ENCODE data around the gene POU4F1. TPM values are rescaled to one million over a fixed set of nuclear protein-coding genes. Genes with fewer than 3 reads are reported as not detected.

Gene POU4F1
- total RNA-seq, 6 experiments from 2014 or later = 0.07 to 0.25 (median 0.19) TPM; not detected in 3

DNA sequence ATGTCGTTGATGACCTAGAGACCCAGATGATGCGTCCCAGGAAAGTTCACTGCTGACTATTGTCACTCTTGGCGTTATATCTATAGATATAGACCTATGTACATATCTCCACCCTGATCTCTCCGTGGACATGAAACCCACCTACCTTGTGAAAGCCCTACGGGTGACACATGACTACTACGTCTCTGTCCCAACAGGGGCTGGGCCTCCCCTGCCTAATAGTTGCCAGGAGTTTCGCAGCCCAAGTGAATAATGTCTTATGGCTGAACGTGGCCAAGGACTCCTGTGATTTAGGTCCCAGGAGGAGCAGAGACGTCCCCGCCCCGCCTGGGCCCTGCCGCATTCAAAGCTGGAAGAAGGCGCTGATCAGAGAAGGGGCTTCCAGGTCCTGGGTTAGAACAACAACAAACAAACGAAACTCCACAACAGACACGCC, 4.9 kb upstream of the POU4F1 start:
- 13% methylated on average over 8 of the region's 15 CpGs for WGBS (ENCODE audit: insufficient coverage, low coverage, low lambda C conversion rate, missing lambda C conversion rate)
- Histone ChIP-seq H3K27me3 (peaks cover 5 to 54% of the 10 kb centered on the region in 2 donors), H3K4me1 (peaks cover 0 to 22% (median 4%) of the 10 kb centered on the region in 4 donors), H3K36me3 (no peaks in the 10 kb centered on the region), H3K4me3 (peak overlapping the region; percentile 41 to 52 (median 45)), H3K27ac (no peak overlapping the region), H3K9me3 (no peaks in the 10 kb centered on the region)
- TF ChIP-seq, protein P1, sequence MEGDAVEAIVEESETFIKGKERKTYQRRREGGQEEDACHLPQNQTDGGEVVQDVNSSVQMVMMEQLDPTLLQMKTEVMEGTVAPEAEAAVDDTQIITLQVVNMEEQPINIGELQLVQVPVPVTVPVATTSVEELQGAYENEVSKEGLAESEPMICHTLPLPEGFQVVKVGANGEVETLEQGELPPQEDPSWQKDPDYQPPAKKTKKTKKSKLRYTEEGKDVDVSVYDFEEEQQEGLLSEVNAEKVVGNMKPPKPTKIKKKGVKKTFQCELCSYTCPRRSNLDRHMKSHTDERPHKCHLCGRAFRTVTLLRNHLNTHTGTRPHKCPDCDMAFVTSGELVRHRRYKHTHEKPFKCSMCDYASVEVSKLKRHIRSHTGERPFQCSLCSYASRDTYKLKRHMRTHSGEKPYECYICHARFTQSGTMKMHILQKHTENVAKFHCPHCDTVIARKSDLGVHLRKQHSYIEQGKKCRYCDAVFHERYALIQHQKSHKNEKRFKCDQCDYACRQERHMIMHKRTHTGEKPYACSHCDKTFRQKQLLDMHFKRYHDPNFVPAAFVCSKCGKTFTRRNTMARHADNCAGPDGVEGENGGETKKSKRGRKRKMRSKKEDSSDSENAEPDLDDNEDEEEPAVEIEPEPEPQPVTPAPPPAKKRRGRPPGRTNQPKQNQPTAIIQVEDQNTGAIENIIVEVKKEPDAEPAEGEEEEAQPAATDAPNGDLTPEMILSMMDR (IDR thresholded peaks at IDR 0.05) = no peak
- no peak for TF ChIP-seq POLR2A (IDR thresholded peaks at IDR 0.05)
- DNase-seq (no peak), ATAC-seq (no peak)
- intact Hi-C loops (cut with DNase I) = no loop called here

DNA sequence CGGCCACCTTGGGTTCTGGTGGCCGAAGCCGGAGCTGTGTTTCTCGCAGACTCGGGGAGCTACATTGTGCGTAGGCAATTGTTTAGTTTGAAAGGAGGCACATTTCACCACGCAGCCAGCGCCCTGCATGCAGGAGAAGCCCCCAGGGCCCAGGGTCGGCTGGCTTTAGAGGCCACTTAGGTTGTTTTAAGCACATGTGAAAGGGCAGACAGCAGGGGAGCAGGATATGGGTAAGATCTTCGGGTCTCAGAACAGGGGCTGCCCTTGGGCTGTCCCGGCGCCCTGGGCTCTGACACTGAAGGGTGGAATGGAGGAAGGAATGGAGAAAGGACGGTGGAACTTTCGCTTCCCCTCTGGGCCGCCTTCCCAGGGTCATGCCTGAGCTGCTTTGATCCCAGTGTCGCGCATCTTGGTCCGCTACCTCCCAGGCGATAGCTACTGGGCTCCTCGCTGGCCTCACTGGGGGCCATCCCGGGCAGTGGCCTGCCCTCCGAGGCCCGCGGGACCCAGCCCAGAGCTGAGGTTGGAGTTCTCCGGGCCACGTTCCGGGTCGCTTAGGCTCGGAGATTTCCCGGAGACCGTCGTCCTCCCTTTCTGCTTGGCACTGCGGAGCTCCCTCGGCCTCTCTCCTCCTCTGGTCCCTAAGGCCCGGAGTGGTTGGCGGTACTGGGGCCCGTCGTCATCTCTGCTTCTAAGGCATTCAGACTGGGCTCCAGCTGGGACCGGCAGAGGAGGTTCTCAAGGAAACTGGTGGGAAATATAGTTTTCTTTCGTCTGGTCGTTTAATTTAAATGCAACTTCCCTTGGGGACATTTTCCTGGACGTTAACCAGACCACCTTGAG, 4.3 kb upstream of the POU4F1 start:
- DNase-seq = no peak
- peaks cover 10 to 61% of the 10 kb centered on the region in 2 donors for H3K27me3 ChIP-seq
- no peak overlapping the region for H3K27ac ChIP-seq
- no peak for ATAC-seq
- no peak overlapping the region for H3K4me3 ChIP-seq
- intact Hi-C loops (cut with DNase I) = no loop called here
- no peaks in the 10 kb centered on the region for H3K36me3 ChIP-seq
- no peaks in the 10 kb centered on the region for H3K9me3 ChIP-seq
- TF ChIP-seq, protein P1 (IDR thresholded peaks at IDR 0.05) = no peak
- TF ChIP-seq POLR2A (IDR thresholded peaks at IDR 0.05) = no peak
- 30% methylated on average over 13 of the region's 42 CpGs for WGBS (ENCODE audit: insufficient coverage, low coverage, low lambda C conversion rate, missing lambda C conversion rate)
- H3K4me1 ChIP-seq = peaks cover 0 to 28% (median 4%) of the 10 kb centered on the region in 4 donors

DNA sequence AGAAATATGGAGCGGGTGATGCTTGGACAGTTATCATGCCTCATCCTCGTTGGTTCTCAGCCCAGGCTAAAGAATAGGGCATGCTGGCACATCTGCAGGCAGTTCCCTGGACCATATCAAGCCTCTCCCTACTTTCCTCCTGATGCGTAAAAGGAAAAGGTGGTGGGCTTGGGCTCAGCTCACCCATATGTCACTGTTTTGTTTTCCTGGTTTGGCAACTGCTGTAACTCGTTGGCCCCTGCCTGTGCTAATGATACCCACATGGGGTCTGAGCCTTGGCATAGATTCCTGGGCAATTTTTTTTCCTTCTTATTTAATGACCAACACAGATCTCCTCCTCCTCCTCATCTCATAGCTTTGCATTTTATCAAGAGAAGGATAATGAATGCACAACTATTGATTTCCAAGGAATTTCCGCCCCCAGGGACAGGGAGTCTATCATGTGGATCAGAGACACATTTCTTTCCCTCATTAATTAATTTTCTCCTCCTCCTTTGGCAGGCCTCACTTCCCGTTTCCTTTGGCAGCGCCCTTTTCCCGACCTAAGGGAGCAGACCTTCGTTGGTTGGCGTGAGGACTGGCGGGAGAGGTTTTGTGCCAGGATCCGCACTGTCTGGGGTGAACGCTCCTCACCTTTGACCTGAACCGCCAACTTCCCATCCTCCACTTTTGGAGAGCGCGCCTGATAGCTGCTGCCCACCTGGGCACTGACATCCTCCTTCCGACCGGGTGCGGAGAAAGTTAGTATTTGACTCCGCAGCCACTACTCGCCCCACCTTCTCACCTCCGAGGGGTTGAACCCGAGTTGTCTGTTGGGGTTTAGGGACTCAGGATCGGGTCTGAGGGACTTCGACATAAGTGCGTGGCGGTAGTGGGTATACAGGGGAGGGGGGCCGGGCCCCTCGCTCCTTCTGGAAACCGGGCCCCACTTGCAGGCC, 3.4 kb upstream of the POU4F1 start:
- TF ChIP-seq POLR2A (IDR thresholded peaks at IDR 0.05) = no peak
- TF ChIP-seq, protein P1 (IDR thresholded peaks at IDR 0.05) = no peak
- no peak overlapping the region for H3K4me3 ChIP-seq
- intact Hi-C loops (cut with DNase I) = no loop called here
- peak in 1 of 4 donors; percentile 15 for ATAC-seq
- H3K36me3 ChIP-seq = no peaks in the 10 kb centered on the region
- H3K4me1 ChIP-seq = peaks cover 0 to 29% (median 4%) of the 10 kb centered on the region in 4 donors
- peaks cover 10 to 64% of the 10 kb centered on the region in 2 donors for H3K27me3 ChIP-seq
- 5% methylated on average over 24 of the region's 30 CpGs for WGBS (ENCODE audit: insufficient coverage, low coverage, low lambda C conversion rate, missing lambda C conversion rate)
- no peak for DNase-seq
- no peaks in the 10 kb centered on the region for H3K9me3 ChIP-seq
- no peak overlapping the region for H3K27ac ChIP-seq

DNA sequence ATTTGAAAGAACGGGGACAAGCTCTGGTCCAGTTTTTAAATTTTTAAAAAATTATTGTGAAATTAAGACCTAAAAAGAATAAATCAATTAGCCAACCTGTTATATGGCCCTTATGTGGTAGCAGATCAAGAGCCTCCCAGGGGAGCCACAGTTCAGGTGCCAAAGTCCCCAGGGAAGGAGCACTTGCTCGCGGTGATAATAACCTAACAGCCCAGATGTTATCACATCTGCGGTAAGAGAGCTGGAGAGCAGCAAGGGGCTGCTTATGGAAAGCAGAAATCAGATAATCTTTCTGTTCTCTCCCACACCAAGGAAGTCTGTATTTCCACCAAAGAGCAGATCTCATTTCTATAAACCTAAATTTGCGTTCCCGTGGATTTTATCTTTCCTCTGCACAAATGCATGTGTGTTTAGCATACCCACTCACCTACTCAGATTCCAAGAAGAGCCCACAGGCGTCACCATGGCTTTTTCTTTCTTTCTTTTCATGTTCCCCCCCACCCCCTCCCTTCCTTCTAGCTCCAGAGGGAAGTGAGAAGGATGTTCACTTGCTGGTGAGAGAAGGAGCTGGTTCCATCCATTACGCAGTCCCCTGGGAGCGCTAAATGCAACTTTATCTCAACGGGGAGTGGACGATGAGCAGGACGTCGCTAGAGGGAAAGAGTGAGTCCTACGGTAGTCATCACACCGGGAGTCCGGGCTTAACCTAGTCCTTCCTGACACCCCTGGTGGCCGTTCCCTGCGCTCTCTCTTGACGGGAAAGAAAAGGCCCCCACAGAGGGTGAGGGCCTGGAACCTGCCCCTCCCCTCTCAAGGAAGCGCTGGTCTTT, 1.6 kb upstream of the POU4F1 start:
- 6% methylated on average over 16 of the region's 20 CpGs for WGBS (ENCODE audit: insufficient coverage, low coverage, low lambda C conversion rate, missing lambda C conversion rate)

More for the DNA sequence above, 1.6 kb upstream of the POU4F1 start:
- no peak overlapping the region for H3K27ac ChIP-seq
- H3K27me3 ChIP-seq = peaks cover 14 to 78% of the 10 kb centered on the region in 2 donors
- intact Hi-C loops (cut with DNase I) = no loop called here
- ATAC-seq (no peak), DNase-seq (no peak)
- no peaks in the 10 kb centered on the region for H3K36me3 ChIP-seq
- peaks cover 0 to 32% (median 4%) of the 10 kb centered on the region in 4 donors for H3K4me1 ChIP-seq
- no peak overlapping the region for H3K4me3 ChIP-seq
- TF ChIP-seq, protein P1 (IDR thresholded peaks at IDR 0.05) = no peak
- TF ChIP-seq POLR2A (IDR thresholded peaks at IDR 0.05) = no peak
- H3K9me3 ChIP-seq = no peaks in the 10 kb centered on the region

Data from right lobe of liver (tissue), 6 donors.